Vagina (tissue), 2 donors: Measurements from ENCODE around the gene LY86. TPM values are rescaled to one million over a fixed set of nuclear protein-coding genes. Genes with fewer than 3 reads are reported as not detected.

ENCODE experiments used
- DNase-seq, 2 donors: peaks; one replicate each; pipeline ENCODE4 v3.0.0-alpha.2; 2017; ENCODE audit errors: extremely low spot score in 2 of 2
- H3K27ac ChIP-seq: fragments of 200-600 bp; sonication (generic); one replicate; pipeline ENCODE4 v1.5.1; 2019
- H3K27me3 ChIP-seq: fragments of 200-600 bp; sonication (generic); one replicate; pipeline ENCODE4 v1.5.1; 2019
- H3K36me3 ChIP-seq, 2 donors: fragments of 200-600 bp; sonication (generic); one replicate each; pipeline ENCODE4 v1.5.1; 2017 to 2019
- H3K4me1 ChIP-seq: fragments of 200-600 bp; sonication (generic); one replicate; pipeline ENCODE4 v1.5.1; 2019
- H3K4me3 ChIP-seq, 2 donors: fragments of 200-600 bp; sonication (generic); 1 replicate in 1 of 2; 2 replicates in 1 of 2; pipeline ENCODE4 v1.5.1; 2016 to 2019
- H3K9me3 ChIP-seq: fragments of 200-600 bp; sonication (generic); one replicate; pipeline ENCODE4 v1.5.1; 2019
- POLR2A ChIP-seq, 2 donors: fragments of 450-650 bp; IDR thresholded peaks; one replicate each; pipeline ENCODE4 v1.6.1; 2017; ENCODE audit warnings: antibody characterized with exemption in 2 of 2, mild to moderate bottlenecking in 2 of 2, moderate library complexity in 2 of 2
- POLR2AphosphoS5 ChIP-seq, 2 donors: sonication (generic); formaldehyde crosslinking; IDR thresholded peaks; one replicate each; pipeline ENCODE4 v1.9.0; 2017; ENCODE audit warnings: antibody characterized with exemption in 2 of 2, mild to moderate bottlenecking in 2 of 2, low read depth in 1 of 2; ENCODE audit not compliant: insufficient read depth in 1 of 2
- intact Hi-C: fragments of 100-400 bp; cut with DNase I; formaldehyde crosslinking; loops from one replicate; pipeline ENCODE4 v1.15.1; 2023
- total RNA-seq: library from RNA; depleted of rRNA; stranded (reverse); fragments of >200 nt; gene quantifications from one replicate; pipeline ENCODE4 v1.2.3, GENCODE V29; 2016
- TF ChIP-seq, protein P1 (sequence below), 3 experiments: fragments of 450-650 bp in 2 of 3; fragments of 200-600 bp in 1 of 3; sonication (generic) in 1 of 3; IDR thresholded peaks; one replicate each; pipeline ENCODE4 v1.5.1; 2017 to 2019; ENCODE audit warnings: antibody characterized with exemption in 3 of 3, mild to moderate bottlenecking in 2 of 3, moderate library complexity in 2 of 3

The LY86 gene
- total RNA-seq, 1 donor from 2014 or later, result 4.9 TPM

DNA sequence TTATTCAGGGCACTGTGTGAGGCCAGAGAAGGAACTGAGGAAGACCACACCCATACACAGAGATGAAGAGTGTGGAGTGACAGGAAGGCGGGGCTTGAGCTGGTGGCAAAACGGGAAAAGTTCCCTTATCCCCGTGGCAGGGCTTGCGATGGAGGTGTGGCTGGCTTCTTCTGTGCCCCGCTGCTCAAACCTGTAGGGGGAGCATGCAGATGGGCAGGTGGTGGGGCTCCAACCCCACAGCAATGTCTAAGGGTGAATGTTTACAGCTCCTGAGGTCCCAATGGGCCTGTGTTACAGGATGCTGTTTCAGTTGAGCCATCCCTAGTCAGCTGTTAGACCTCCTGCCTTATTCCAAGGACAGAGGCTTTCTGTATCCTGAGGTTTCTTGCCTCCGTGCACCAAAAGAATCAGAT lies 105.9 kb downstream of the LY86 start:
- intact Hi-C loops, result no loop called here
- TF ChIP-seq POLR2A (IDR thresholded peaks at IDR 0.05) (no peak), POLR2AphosphoS5 (IDR thresholded peaks at IDR 0.05; ENCODE audit: insufficient read depth in 1 of 2, low read depth in 1 of 2) (peak in 1 of 2 donors; percentile 39)
- TF ChIP-seq, protein P1, sequence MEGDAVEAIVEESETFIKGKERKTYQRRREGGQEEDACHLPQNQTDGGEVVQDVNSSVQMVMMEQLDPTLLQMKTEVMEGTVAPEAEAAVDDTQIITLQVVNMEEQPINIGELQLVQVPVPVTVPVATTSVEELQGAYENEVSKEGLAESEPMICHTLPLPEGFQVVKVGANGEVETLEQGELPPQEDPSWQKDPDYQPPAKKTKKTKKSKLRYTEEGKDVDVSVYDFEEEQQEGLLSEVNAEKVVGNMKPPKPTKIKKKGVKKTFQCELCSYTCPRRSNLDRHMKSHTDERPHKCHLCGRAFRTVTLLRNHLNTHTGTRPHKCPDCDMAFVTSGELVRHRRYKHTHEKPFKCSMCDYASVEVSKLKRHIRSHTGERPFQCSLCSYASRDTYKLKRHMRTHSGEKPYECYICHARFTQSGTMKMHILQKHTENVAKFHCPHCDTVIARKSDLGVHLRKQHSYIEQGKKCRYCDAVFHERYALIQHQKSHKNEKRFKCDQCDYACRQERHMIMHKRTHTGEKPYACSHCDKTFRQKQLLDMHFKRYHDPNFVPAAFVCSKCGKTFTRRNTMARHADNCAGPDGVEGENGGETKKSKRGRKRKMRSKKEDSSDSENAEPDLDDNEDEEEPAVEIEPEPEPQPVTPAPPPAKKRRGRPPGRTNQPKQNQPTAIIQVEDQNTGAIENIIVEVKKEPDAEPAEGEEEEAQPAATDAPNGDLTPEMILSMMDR (IDR thresholded peaks at IDR 0.05), result no peak
- Histone ChIP-seq H3K27me3 (no peaks in the 10 kb centered on the region), H3K36me3 (no peaks in the 10 kb centered on the region), H3K4me3 (no peak overlapping the region), H3K9me3 (no peaks in the 10 kb centered on the region), H3K27ac (peak overlapping the region; percentile 81), H3K4me1 (peaks cover 53% of the 10 kb centered on the region)
- no peak for DNase-seq

- TF ChIP-seq POLR2AphosphoS5 (IDR thresholded peaks at IDR 0.05; ENCODE audit: insufficient read depth in 1 of 2, low read depth in 1 of 2), result peak; percentile 69 to 74
- TF ChIP-seq POLR2A (IDR thresholded peaks at IDR 0.05), result no peak
- TF ChIP-seq, protein P1 (IDR thresholded peaks at IDR 0.05), result no peak
- H3K36me3 ChIP-seq, result no peaks in the 10 kb centered on the region
- no peak overlapping the region for H3K4me3 ChIP-seq
- no peaks in the 10 kb centered on the region for H3K27me3 ChIP-seq
- DNase-seq, result no peak
- peaks cover 53% of the 10 kb centered on the region for H3K4me1 ChIP-seq
- intact Hi-C loops, result no loop called here
- H3K27ac ChIP-seq, result peak overlapping the region; percentile 81
- no peaks in the 10 kb centered on the region for H3K9me3 ChIP-seq
These were observed 106.5 kb downstream of the LY86 start for GRCh38 chr6:6694825-6695624.

DNA sequence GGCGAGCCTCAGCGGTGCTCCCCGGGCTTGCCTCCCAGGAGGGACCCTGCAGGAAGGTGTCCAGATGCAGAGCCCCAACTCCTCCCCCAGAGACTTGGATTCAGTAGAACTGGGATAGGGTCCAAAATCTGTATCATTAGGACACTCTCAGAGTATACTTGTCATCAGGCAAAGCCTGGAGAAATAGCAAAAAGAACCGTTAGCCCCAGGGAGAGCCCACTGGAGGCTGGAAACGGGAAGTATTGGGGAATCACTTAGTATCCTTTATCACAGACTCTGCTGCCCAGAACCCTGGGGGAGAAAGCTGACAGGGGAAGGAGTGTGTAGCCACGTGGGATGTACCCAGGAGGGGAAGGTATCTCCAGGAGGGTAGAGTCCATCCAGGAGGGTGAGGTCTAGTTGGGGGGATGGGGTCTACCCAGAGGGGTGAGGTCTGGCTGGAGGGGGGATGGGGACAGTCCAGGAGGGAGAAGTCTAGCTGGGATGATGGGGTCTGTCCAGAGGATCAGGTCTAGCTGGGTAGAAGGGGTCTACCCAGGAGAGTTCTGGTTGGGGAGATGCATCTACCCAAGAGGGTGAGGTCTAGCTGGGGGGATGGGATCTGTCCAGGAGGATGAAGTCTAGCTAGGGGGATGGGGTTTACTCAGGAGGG lies 107.2 kb downstream of the LY86 start:
- Histone ChIP-seq H3K27me3 (no peaks in the 10 kb centered on the region), H3K27ac (peak overlapping the region; percentile 81), H3K4me1 (peaks cover 56% of the 10 kb centered on the region), H3K36me3 (no peaks in the 10 kb centered on the region), H3K4me3 (no peak overlapping the region), H3K9me3 (no peaks in the 10 kb centered on the region)
- TF ChIP-seq, protein P1 (IDR thresholded peaks at IDR 0.05), result no peak
- no peak for TF ChIP-seq POLR2A (IDR thresholded peaks at IDR 0.05)
- no peak for TF ChIP-seq POLR2AphosphoS5 (IDR thresholded peaks at IDR 0.05; ENCODE audit: insufficient read depth in 1 of 2, low read depth in 1 of 2)
- intact Hi-C loops, result no loop called here
- DNase-seq, result no peak

DNA sequence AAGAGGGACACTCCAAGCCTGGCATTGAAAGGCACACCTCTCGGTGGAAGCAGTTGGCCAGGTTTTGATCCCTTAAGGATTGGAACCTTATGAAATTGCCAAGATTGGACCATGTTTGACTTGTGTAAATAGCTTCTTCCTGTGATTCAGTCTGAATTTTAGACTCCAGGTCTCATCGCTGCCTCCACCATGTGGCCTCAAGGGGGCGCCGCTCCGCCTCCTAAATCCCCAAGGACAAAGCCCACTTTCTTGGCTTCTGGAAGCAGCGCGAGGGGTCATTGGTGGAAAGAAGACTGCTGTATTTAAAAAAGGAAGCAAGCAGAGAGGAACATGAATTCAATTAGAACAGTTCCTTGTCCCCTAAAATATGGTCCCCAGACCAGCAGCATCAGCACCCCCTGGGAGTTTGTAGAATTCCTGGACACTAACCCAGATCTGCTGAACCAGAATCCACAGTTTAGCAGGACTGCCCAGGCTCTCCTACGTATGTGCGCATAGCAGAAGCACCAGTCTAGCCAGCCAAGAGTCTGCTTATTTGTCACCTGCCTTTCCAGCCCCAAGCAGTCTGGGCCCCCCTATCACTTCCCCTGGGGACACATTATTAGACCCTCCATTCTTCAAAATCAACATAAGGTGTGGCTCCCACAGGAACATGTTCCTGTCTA lies 108.5 kb downstream of the LY86 start:
- H3K27ac ChIP-seq, result peak overlapping the region; percentile 81

More for the DNA sequence above, 108.5 kb downstream of the LY86 start:
- Histone ChIP-seq H3K36me3 (no peaks in the 10 kb centered on the region), H3K9me3 (no peaks in the 10 kb centered on the region), H3K4me3 (no peak overlapping the region), H3K27me3 (no peaks in the 10 kb centered on the region), H3K4me1 (peaks cover 57% of the 10 kb centered on the region)
- no peak for DNase-seq
- intact Hi-C loops, result no loop called here
- TF ChIP-seq POLR2AphosphoS5 (IDR thresholded peaks at IDR 0.05; ENCODE audit: insufficient read depth in 1 of 2, low read depth in 1 of 2) (no peak), POLR2A (IDR thresholded peaks at IDR 0.05) (no peak)
- TF ChIP-seq, protein P1 (IDR thresholded peaks at IDR 0.05), result no peak
